SK-N-MC (cell line): ENCODE results near the gene QKI.
"Not testable (repeated sequence)": the region's sequence is repeated elsewhere in the genome, so short reads cannot be mapped to it uniquely, and the experiment has no call there.

ENCODE experiments used
- DNase-seq: peaks from one replicate; pipeline ENCODE4 v3.0.0-alpha.2; 2011; ENCODE audit warnings: low read depth, low spot score
- H3K27ac ChIP-seq: fragments of 200-600 bp; sonication (generic); 2 replicates; pipeline ENCODE4 v1.5.1; 2016; ENCODE audit warnings: mixed run types
- H3K36me3 ChIP-seq: fragments of 200-600 bp; sonication (generic); 2 replicates; pipeline ENCODE4 v1.6.1; 2017; ENCODE audit warnings: antibody characterized with exemption, low read length, mixed read lengths; ENCODE audit not compliant: insufficient read depth
- H3K4me3 ChIP-seq: fragments of 200-600 bp; sonication (generic); 2 replicates; pipeline ENCODE4 v1.5.1; 2016
- H3K9ac ChIP-seq: fragments of 200-600 bp; sonication (generic); 2 replicates; pipeline ENCODE4 v1.8.0; 2017; ENCODE audit warnings: mixed run types, mixed read lengths; ENCODE audit not compliant: insufficient read length
- H3K9me3 ChIP-seq: fragments of 200-600 bp; sonication (generic); 2 replicates; pipeline ENCODE4 v1.6.1; 2017; ENCODE audit warnings: low read depth, mild to moderate bottlenecking, antibody characterized with exemption, low read length, moderate library complexity, mixed read lengths
- EZH2 ChIP-seq: fragments of 200-600 bp; sonication (generic); IDR thresholded peaks from one replicate; pipeline ENCODE4 v1.6.1; 2017; ENCODE audit warnings: antibody characterized with exemption
- FOXP2 ChIP-seq: optimal IDR thresholded peaks from 2 replicates; pipeline ENCODE3; 2011; ENCODE audit warnings: mild to moderate bottlenecking, moderate library complexity; ENCODE audit not compliant: insufficient read depth; ENCODE audit errors: extremely low read length, control extremely low read depth
- POLR2AphosphoS5 ChIP-seq: IDR thresholded peaks from 2 replicates; pipeline ENCODE4 v1.6.1; 2012; ENCODE audit warnings: mild to moderate bottlenecking, low read depth, low read length, borderline replicate concordance

Gene QKI

DNA sequence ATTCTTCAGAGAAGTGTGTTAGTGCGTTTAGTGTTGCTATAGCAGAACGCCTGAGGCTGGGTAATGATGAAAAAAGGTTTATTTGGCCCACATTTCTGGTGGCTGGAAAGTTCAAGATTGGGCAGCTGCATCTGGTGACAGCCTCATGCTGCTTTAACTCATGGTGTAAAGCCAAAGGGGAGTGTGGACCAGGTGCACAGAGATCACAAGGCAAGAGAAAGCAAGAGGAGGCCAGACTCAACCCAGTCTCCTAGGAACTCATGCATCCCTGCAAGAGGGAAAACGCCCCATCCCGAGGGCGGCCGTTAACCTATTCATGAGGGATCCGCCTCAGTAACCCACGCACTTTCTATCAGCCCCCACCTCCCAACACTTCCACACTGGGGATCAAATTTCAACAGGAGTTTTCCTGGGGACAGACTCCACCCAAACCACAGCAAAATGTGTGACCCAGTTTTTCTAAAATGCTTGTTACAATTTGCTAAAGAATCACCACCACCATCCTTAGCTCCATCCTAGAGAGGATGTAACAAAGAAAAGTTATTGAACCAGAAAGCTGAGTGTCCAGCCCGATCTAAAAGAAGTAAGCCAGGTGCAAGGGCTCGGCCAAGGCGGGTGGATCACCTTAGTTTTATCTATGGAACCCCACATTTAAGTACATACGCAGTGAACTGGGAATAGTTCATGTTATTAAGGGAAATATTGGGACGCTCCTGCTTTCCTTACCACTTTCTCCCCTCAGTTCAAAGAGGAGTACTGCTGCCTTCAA, 164.8 kb downstream of the QKI start:
- no peak overlapping the region for H3K4me3 ChIP-seq
- no peak for TF ChIP-seq POLR2AphosphoS5
- TF ChIP-seq EZH2: no peak
- TF ChIP-seq FOXP2: no peak
- H3K9ac ChIP-seq: no peak overlapping the region
- no peaks in the 10 kb centered on the region for H3K9me3 ChIP-seq
- no peak overlapping the region for H3K27ac ChIP-seq
- DNase-seq: no peak
- H3K36me3 ChIP-seq: no peaks in the 10 kb centered on the region

DNA sequence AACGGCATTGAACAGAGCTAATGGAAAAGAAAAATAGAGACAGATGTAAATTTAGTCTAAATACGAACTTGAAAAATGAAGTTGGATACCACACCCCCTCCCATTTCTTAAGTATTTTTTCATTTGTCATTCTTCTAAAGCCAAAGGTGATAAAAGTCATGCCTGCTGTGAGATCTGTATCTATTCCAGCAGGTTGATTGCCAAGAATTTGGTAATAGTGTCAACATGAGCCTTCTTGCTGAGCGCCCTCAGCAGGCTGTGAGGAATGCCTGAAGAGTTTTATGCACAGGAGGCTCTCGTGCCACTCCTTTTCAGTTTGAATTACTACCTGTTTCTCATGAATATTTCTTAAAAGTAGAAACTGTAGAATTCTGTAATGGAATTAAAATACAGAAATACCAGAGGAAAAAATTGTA, 165.4 kb downstream of the QKI start:
- Histone ChIP-seq H3K36me3 (no peaks in the 10 kb centered on the region), H3K9ac (no peak overlapping the region), H3K27ac (no peak overlapping the region), H3K9me3 (no peaks in the 10 kb centered on the region), H3K4me3 (no peak overlapping the region)
- DNase-seq: no peak
- TF ChIP-seq POLR2AphosphoS5 (no peak), EZH2 (no peak), FOXP2 (no peak)

DNA sequence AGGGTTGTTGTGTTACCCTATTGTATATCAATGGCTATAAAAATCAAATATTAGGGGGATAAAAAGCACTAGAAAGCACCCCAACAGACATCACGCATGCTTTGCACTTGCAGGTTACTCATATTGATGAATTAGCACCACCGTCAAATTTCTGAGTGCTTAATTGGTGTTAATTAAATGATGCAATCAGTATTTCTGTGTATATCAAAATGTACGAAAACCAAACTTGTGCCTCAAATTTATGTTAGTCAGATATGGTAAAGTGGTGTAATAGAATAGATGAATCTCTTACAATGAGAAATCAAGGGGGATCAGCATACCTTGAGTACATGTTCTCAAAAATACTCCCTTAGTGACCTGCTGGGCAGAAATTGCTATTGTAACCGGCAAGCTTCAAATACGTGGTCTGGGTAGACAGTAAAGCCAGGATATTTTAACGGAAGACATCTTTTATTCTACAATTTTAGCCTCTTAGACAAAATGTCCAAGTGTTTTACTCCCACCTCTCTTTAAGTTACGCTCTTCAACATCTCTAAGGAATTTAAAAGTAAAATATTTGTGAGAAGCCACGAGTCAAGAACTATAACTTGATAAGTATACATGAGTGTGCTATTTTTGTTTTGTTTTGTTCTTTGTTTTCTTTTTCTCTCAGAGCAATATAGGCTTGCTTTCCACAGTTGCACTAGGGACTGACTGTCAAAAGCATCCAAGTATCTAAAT, 166.0 kb downstream of the QKI start:
- Histone ChIP-seq H3K9me3 (no peaks in the 10 kb centered on the region), H3K4me3 (no peak overlapping the region), H3K36me3 (no peaks in the 10 kb centered on the region), H3K9ac (no peak overlapping the region), H3K27ac (no peak overlapping the region)
- DNase-seq: no peak
- TF ChIP-seq FOXP2 (no peak), POLR2AphosphoS5 (no peak), EZH2 (no peak)

DNA sequence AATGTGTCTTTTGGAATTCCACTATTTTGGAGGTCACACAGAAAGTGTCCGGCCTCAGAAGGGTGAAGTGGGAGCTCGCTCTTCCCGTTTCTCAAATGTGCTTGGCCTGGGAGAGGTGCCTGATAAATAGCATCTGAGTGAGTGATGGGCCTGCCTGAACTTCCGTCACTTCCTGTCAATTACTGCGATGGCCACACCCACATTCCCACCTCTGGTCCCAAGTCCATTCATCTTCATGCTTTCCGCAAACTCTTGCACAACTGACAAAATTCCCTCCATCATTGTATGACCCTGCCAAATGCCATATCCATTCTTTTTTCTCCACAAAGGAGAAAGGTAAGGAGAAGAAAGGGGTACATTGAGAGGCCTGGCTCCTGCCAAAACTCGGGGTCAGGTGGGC, 169.0 kb downstream of the QKI start:
- Histone ChIP-seq H3K36me3 (no peaks in the 10 kb centered on the region), H3K4me3 (no peak overlapping the region), H3K9me3 (no peaks in the 10 kb centered on the region), H3K9ac (no peak overlapping the region), H3K27ac (no peak overlapping the region)
- TF ChIP-seq FOXP2: no peak
- no peak for TF ChIP-seq POLR2AphosphoS5
- TF ChIP-seq EZH2: no peak
- DNase-seq: no peak

DNA sequence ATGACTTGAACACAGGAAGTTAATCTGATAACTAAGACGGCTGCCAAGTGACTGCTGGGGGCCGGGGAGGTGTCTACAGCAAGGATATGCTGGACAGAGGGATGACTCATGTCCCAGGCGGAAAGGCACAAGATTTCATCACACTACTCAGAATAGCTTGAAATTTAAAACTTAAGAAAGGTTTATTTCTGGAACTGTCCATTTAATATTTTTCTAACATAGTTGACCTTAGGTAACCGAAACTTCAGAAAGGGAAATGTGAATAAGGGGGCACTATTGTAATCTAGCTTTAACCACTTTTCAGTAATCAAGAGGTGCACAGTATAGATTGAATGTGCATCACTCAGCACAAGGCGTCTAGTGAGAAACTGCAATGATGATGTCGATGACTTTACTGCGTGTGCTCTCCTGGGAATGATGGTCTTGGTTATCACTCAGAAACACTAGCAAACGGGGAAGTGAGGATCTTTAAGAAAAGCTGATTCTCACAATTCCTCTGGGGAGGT, 171.5 kb downstream of the QKI start:
- H3K9me3 ChIP-seq: no peaks in the 10 kb centered on the region
- no peak for DNase-seq
- no peak overlapping the region for H3K9ac ChIP-seq
- no peak for TF ChIP-seq POLR2AphosphoS5
- no peak for TF ChIP-seq FOXP2
- no peak for TF ChIP-seq EZH2
- H3K36me3 ChIP-seq: no peaks in the 10 kb centered on the region
- H3K27ac ChIP-seq: no peak overlapping the region
- H3K4me3 ChIP-seq: no peak overlapping the region

DNA sequence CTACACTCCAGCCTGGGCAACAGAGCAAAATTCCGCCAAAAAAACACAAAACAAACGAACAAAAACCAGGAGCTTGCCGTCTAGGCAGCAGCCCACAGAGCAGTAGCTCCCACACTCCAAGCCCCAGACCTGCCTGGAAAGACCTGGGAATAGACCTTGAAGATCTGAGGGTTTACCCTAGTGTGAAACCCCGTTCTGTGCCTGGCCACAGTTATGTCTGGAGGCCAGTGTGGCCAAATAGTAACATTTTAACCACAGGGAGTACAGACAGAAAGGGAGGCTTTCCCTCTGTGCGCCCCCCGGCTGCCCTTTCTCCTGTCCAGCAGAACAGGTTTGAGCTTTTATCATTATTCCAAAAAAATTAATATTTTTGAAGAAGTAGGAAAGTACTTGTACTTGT, 172.4 kb downstream of the QKI start:
- no peak overlapping the region for H3K4me3 ChIP-seq
- no peak overlapping the region for H3K9ac ChIP-seq
- no peak overlapping the region for H3K27ac ChIP-seq
- no peak for TF ChIP-seq POLR2AphosphoS5
- TF ChIP-seq FOXP2: no peak
- no peak for TF ChIP-seq EZH2
- no peak for DNase-seq
- no peaks in the 10 kb centered on the region for H3K9me3 ChIP-seq
- H3K36me3 ChIP-seq: no peaks in the 10 kb centered on the region

DNA sequence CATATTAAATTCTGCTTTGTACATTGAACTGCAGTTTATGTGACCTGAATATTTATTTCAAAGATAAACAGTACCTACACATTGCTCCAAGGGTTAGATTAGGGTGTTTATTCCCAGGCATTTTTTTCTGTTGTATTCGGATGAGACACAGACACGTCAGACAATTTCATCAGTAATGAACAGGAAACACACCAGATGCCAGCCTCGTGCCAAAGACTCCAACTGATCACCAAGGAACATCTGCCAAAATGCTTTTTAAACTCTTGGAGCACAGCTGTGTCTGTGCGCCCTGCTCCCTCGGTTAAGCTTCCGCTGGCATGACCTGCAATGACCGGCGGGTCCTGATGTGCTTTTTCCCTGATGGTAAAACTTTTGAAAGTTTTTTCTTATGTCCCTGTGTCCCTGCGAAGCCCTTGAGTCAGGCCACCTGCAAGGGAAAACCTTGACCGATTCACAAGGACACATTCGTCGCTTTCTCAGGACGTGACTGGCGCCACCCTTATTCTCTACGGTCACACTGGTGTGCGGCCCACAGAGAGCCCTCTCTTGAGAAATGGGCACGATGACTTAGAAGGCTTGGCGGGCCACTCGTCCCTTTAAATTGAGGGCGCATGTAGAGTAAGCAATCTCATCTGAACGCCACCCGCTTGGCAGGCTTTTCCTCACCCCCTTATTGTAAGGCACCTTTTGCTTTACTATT, 173.9 kb downstream of the QKI start:
- TF ChIP-seq FOXP2 (no peak), POLR2AphosphoS5 (no peak), EZH2 (no peak)
- DNase-seq: no peak
- no peak overlapping the region for H3K27ac ChIP-seq
- no peaks in the 10 kb centered on the region for H3K36me3 ChIP-seq
- no peak overlapping the region for H3K9ac ChIP-seq
- H3K9me3 ChIP-seq: no peaks in the 10 kb centered on the region
- H3K4me3 ChIP-seq: no peak overlapping the region

DNA sequence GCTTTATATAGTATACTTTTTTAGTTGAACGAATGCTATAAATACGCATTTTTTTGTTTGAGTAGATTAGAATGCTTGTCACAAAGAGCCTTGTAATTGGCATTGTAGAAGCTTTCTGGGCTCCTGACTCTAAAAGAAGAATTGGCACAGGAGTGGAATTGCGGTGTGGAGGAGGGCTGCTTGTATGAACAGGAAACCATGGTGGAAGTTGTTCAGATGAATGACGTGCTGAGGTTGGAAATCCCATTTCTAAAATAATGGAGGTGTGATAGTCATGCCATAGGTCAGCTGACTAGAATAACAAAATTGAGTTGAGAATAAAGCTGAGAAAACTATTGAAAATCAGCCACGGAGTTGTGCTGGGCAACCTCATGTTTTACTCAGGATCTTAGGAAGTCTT, 174.9 kb downstream of the QKI start:
- no peak for DNase-seq
- no peak for TF ChIP-seq POLR2AphosphoS5
- no peak for TF ChIP-seq EZH2
- TF ChIP-seq FOXP2: no peak
- H3K9me3 ChIP-seq: no peaks in the 10 kb centered on the region
- no peak overlapping the region for H3K9ac ChIP-seq
- H3K27ac ChIP-seq: no peak overlapping the region
- no peaks in the 10 kb centered on the region for H3K36me3 ChIP-seq
- H3K4me3 ChIP-seq: no peak overlapping the region

DNA sequence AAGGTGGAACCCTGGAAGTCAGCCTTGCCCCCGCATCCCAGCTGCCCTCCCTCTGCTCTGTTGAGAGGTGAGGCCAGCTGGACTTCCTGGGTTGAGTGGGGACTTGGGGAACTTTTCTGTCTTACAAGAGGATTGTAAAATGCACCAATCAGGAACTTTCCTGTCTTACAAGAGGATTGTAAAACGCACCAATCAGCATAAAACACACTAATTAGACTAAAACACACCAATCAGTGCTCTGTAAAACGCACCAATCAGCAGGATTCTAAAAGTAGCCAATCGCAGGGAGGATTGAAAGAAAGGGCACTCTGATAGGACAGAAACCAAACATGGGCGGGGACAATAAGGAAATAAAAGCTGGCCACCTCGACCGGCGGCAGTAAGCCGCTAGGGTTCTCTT, 175.6 kb downstream of the QKI start:
- not testable (repeated sequence) for DNase-seq, H3K9ac ChIP-seq, H3K4me3 ChIP-seq, H3K36me3 ChIP-seq, H3K27ac ChIP-seq, H3K9me3 ChIP-seq
